ENCODE results near the gene AP2B1.

The AP2B1 gene

DNA sequence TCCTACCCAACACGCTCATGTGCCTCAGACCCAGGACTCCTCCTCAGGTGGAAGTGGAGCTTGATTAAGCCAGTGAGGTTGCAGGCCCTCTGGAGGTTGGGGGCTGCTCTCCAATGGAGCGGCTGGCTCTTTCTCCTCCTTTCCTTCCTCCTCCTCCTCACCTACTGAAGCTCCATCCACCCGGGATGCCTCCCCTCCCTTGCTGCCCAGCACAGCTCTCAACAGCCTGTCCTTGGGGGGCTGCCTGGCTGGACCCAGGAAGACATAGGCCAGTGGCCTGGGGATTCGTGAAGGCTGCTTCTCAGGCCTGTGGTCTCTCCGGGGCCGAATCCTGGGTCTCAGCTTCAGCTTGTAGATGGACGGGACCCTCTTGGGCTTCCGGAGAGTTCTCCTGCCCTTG is 157.7 kb downstream of the AP2B1 start:
- no peak for TF ChIP-seq EZH2phosphoT487 (conservative IDR thresholded peaks at IDR 0.05; ENCODE audit: low read length)
- TF ChIP-seq CTCF (IDR thresholded peaks at IDR 0.05; ENCODE audit: insufficient read depth, low read length, poor library complexity, severe bottlenecking), result no peak

GRCh38 chr17:35745246-35745645 is 158.1 kb downstream of the AP2B1 start:
- H3K27me3 ChIP-seq (ENCODE audit: low read length), result no peaks in the 10 kb centered on the region
- TF ChIP-seq EZH2phosphoT487 (conservative IDR thresholded peaks at IDR 0.05; ENCODE audit: low read length) (no peak), CTCF (IDR thresholded peaks at IDR 0.05; ENCODE audit: insufficient read depth, low read length, poor library complexity, severe bottlenecking) (no peak)
- no peaks in the 10 kb centered on the region for H3K36me3 ChIP-seq (ENCODE audit: low read length)
- H4K20me1 ChIP-seq (ENCODE audit: low read depth, low read length), result no peaks in the 10 kb centered on the region
- H3K9me3 ChIP-seq (ENCODE audit: insufficient read depth, low read length), result no peaks in the 10 kb centered on the region
- H3K27ac ChIP-seq (ENCODE audit: low read depth, low read length), result no peak overlapping the region
- H3K9me2 ChIP-seq (replicated peaks; ENCODE audit: insufficient read depth, low read length), result no peaks in the 10 kb centered on the region
- H3K4me2 ChIP-seq (ENCODE audit: low read depth, low read length, poor library complexity, severe bottlenecking), result no peak overlapping the region
- no peaks in the 10 kb centered on the region for H3K79me2 ChIP-seq (ENCODE audit: insufficient read depth, low read length)
- no peaks in the 10 kb centered on the region for H3F3A ChIP-seq (ENCODE audit: insufficient read depth)
- H3K9ac ChIP-seq (ENCODE audit: low read length), result no peak overlapping the region
- H3K4me3 ChIP-seq (ENCODE audit: insufficient read depth, low read length, poor library complexity, severe bottlenecking), result no peak overlapping the region
- H2AFZ ChIP-seq (ENCODE audit: low read depth, low read length, severe bottlenecking), result no peak overlapping the region

More for the DNA sequence above, 157.7 kb downstream of the AP2B1 start:
- Histone ChIP-seq H3K79me2 (ENCODE audit: insufficient read depth, low read length) (no peaks in the 10 kb centered on the region), H3K9me3 (ENCODE audit: insufficient read depth, low read length) (no peaks in the 10 kb centered on the region), H3K36me3 (ENCODE audit: low read length) (no peaks in the 10 kb centered on the region), H3F3A (ENCODE audit: insufficient read depth) (no peaks in the 10 kb centered on the region), H4K20me1 (ENCODE audit: low read depth, low read length) (no peaks in the 10 kb centered on the region), H3K4me3 (ENCODE audit: insufficient read depth, low read length, poor library complexity, severe bottlenecking) (no peak overlapping the region), H3K27ac (ENCODE audit: low read depth, low read length) (no peak overlapping the region), H3K9me2 (replicated peaks; ENCODE audit: insufficient read depth, low read length) (no peaks in the 10 kb centered on the region), H2AFZ (ENCODE audit: low read depth, low read length, severe bottlenecking) (no peak overlapping the region), H3K9ac (ENCODE audit: low read length) (no peak overlapping the region), H3K27me3 (ENCODE audit: low read length) (no peaks in the 10 kb centered on the region), H3K4me2 (ENCODE audit: low read depth, low read length, poor library complexity, severe bottlenecking) (no peak overlapping the region)

DNA sequence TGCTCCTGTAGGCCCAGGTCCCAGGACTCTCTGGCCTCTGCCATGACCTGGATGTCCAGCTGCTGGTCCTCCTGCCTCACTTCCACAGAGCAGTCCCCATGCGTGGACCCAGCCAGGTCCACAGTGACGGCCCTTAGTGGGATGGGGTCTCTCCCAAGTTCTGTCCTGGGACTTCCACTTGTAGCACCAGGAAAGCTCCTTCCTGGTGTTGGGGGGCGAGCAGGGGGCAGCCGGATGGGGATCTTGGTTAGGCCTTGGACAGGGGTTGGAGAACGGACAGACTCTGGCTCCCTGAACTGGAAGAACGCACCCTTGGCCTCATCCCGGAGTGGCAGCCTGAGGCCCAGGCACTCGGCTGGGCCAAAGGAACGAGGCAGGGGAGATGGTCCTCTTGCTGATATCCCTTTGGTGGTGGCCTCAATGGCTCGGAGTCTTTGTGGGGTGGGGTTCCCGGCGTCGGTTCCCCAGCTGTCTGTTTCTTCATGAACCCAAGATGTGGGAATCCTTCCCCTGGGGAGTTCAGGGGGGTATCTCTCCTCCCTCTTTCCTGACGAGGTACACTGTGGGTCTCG is 158.7 kb downstream of the AP2B1 start:
- Histone ChIP-seq H3K9me3 (ENCODE audit: insufficient read depth, low read length) (no peaks in the 10 kb centered on the region), H3K4me2 (ENCODE audit: low read depth, low read length, poor library complexity, severe bottlenecking) (no peak overlapping the region), H3K27me3 (ENCODE audit: low read length) (no peaks in the 10 kb centered on the region), H3K27ac (ENCODE audit: low read depth, low read length) (no peak overlapping the region), H3F3A (ENCODE audit: insufficient read depth) (no peaks in the 10 kb centered on the region), H3K36me3 (ENCODE audit: low read length) (no peaks in the 10 kb centered on the region), H3K79me2 (ENCODE audit: insufficient read depth, low read length) (no peaks in the 10 kb centered on the region), H4K20me1 (ENCODE audit: low read depth, low read length) (no peaks in the 10 kb centered on the region), H3K9ac (ENCODE audit: low read length) (no peak overlapping the region), H2AFZ (ENCODE audit: low read depth, low read length, severe bottlenecking) (no peak overlapping the region), H3K9me2 (replicated peaks; ENCODE audit: insufficient read depth, low read length) (no peaks in the 10 kb centered on the region), H3K4me3 (ENCODE audit: insufficient read depth, low read length, poor library complexity, severe bottlenecking) (no peak overlapping the region)
- TF ChIP-seq CTCF (IDR thresholded peaks at IDR 0.05; ENCODE audit: insufficient read depth, low read length, poor library complexity, severe bottlenecking) (no peak), EZH2phosphoT487 (conservative IDR thresholded peaks at IDR 0.05; ENCODE audit: low read length) (no peak)

Measured in SU-DHL-6 (cell line).